Adrenal gland (tissue), 12 donors: ENCODE results near the gene PRR16. TPM values are rescaled to one million over a fixed set of nuclear protein-coding genes. Genes with fewer than 3 reads are reported as not detected.

ENCODE experiments used
- DNase-seq, 7 donors: peaks; one replicate each; pipeline ENCODE4 v3.0.0-alpha.2; 2019 to 2020
- H3K27ac ChIP-seq, 5 donors: fragments of 200-600 bp; sonication (generic) in 4 of 5; 1 replicate in 3 of 5; 2 replicates in 2 of 5; pipeline versions ENCODE4 v1.5.1 to v1.8.0; 2016 to 2020; ENCODE audit warnings: mild to moderate bottlenecking in 1 of 5
- H3K27me3 ChIP-seq: fragments of 200-600 bp; 2 replicates; pipeline ENCODE4 v1.8.0; 2021
- H3K36me3 ChIP-seq, 2 donors: fragments of 200-600 bp; replicated peaks in 1 of 2; 1 replicate in 1 of 2; 2 replicates in 1 of 2; pipeline versions ENCODE4 v1.5.1 to v1.8.0; 2018 to 2022
- H3K4me1 ChIP-seq, 2 donors: fragments of 200-600 bp; replicated peaks in 1 of 2; 1 replicate in 1 of 2; 2 replicates in 1 of 2; pipeline versions ENCODE4 v1.5.1 to v1.8.0; 2018 to 2021
- H3K4me3 ChIP-seq, 4 donors: fragments of 200-600 bp; sonication (generic) in 3 of 4; one replicate each; pipeline ENCODE4 v1.5.1; 2016 to 2018
- H3K9me3 ChIP-seq, 3 donors: fragments of 200-600 bp; sonication (generic) in 1 of 3; replicated peaks in 1 of 3; 1 replicate in 2 of 3; 2 replicates in 1 of 3; pipeline versions ENCODE4 v1.5.1 to v1.8.0; 2016 to 2021
- CTCF ChIP-seq, 6 experiments: fragments of 450-650 bp in 4 of 6; fragments of 200-600 bp in 2 of 6; sonication (generic) in 1 of 6; IDR thresholded peaks; 1 replicate in 5 of 6; 2 replicates in 1 of 6; pipeline versions ENCODE4 v1.5.1 to v1.8.0; 2016 to 2021; ENCODE audit warnings: antibody characterized with exemption in 6 of 6, mild to moderate bottlenecking in 2 of 6, moderate library complexity in 1 of 6
- POLR2A ChIP-seq, 2 donors: fragments of 450-650 bp; IDR thresholded peaks; one replicate each; pipeline ENCODE4 v1.6.1; 2017; ENCODE audit warnings: antibody characterized with exemption in 2 of 2, mild to moderate bottlenecking in 2 of 2, moderate library complexity in 1 of 2
- WGBS, 4 donors: extraction: QIAGEN DNeasy Blood & Tissue Kit in 2 of 4; methylation state at CpG; one replicate each; pipeline versions ENCODE4 v1.1.5 to v1.1.7; 2013 to 2017; 5-methylcytosine and 5-hydroxymethylcytosine counted together
- intact Hi-C, 2 donors: fragments of 100-400 bp; cut with DNase I; formaldehyde crosslinking; loops; one replicate each; pipeline versions ENCODE4 v1.14.1 to v1.15.0; 2022 to 2023
- polyA plus RNA-seq, 3 donors: library from polyadenylated mRNA; stranded (reverse); fragments of 200-250 nt in 2 of 3; fragments of 350-450 nt in 1 of 3; fragmentation: Illumina TruSeq in 1 of 3; extraction: RNeasy Lipid Tissue Mini Kit (QIAGEN cat#74804) in 1 of 3; gene quantifications; one replicate each; pipeline ENCODE4 v1.2.3, GENCODE V29; 2013 to 2014
- total RNA-seq, 9 donors: library from RNA; depleted of rRNA in 4 of 9; stranded (reverse); fragments of >200 nt in 4 of 9; fragments of 120-200 nt in 1 of 9; fragmentation: NEBNext Ultra II Directional in 1 of 9; extraction: Animal tissue kit (Norgen Biotek cat#: 25700) in 1 of 9; gene quantifications; one replicate each; pipeline versions ENCODE4 v1.1.0 to v1.2.4, GENCODE V29; 2013 to 2023
- donor health status: healthy with polysubstance abuse.
- donor health status: Bipolar disorder and iron deficiency.
- donor health status: DM: yes; HTN: yes; CAD: no.
- donor health status: DM: no; HTN: no; CAD: no.
- donor health status: DM: no; HTN: no; CAD: no.
- donor health status: DM: yes; HTN: yes; CAD: no.

PRR16 gene
- total and polyA plus RNA-seq, 12 donors = 0.17 to 22.6 (median 3.0) TPM

- Histone ChIP-seq H3K27ac (no peak overlapping the region), H3K9me3 (no peaks in the 10 kb centered on the region), H3K36me3 (no peaks in the 10 kb centered on the region), H3K4me3 (no peak overlapping the region), H3K27me3 (no peaks in the 10 kb centered on the region), H3K4me1 (no peaks in the 10 kb centered on the region)
- no peak for DNase-seq
- 15 to 61% (median 55%) methylated on average over 1 of the region's 1 CpG for WGBS, 4 donors
- TF ChIP-seq POLR2A (IDR thresholded peaks at IDR 0.05) (no peak), CTCF (IDR thresholded peaks at IDR 0.05) (no peak)
- intact Hi-C loops = no loop called here
Measured at GRCh38 chr5:120567066-120567465, 103.0 kb downstream of the PRR16 start.

- no peak for TF ChIP-seq CTCF (IDR thresholded peaks at IDR 0.05)
- TF ChIP-seq POLR2A (IDR thresholded peaks at IDR 0.05) = no peak
- Histone ChIP-seq H3K36me3 (no peaks in the 10 kb centered on the region), H3K27me3 (no peaks in the 10 kb centered on the region), H3K4me3 (no peak overlapping the region), H3K27ac (no peak overlapping the region), H3K4me1 (no peaks in the 10 kb centered on the region), H3K9me3 (no peaks in the 10 kb centered on the region)
- DNase-seq = no peak
- intact Hi-C loops = no loop called here
- WGBS, 4 donors = 72 to 87% (median 76%) methylated on average over 4 of the region's 4 CpGs
Measured at GRCh38 chr5:120567921-120568320, 103.8 kb downstream of the PRR16 start.

- Histone ChIP-seq H3K27ac (no peak overlapping the region), H3K4me3 (no peak overlapping the region), H3K4me1 (no peaks in the 10 kb centered on the region), H3K9me3 (no peaks in the 10 kb centered on the region), H3K27me3 (no peaks in the 10 kb centered on the region), H3K36me3 (no peaks in the 10 kb centered on the region)
- no peak for DNase-seq
- intact Hi-C loops = no loop called here
- TF ChIP-seq POLR2A (IDR thresholded peaks at IDR 0.05) = no peak
- no peak for TF ChIP-seq CTCF (IDR thresholded peaks at IDR 0.05)
Measured at GRCh38 chr5:120568711-120569110, 104.6 kb downstream of the PRR16 start.

GRCh38 chr5:120576588-120576987 lies 112.5 kb downstream of the PRR16 start:
- Histone ChIP-seq H3K27ac (no peak overlapping the region), H3K9me3 (no peaks in the 10 kb centered on the region), H3K4me1 (no peaks in the 10 kb centered on the region), H3K4me3 (no peak overlapping the region), H3K27me3 (no peaks in the 10 kb centered on the region), H3K36me3 (no peaks in the 10 kb centered on the region)
- no peak for DNase-seq
- intact Hi-C loops = no loop called here
- TF ChIP-seq CTCF (IDR thresholded peaks at IDR 0.05) (no peak), POLR2A (IDR thresholded peaks at IDR 0.05) (no peak)
- 45 to 52% (median 48%) methylated on average over 1 of the region's 1 CpG for WGBS, 4 donors
